Measurements from ENCODE around the gene RBKS.

RBKS gene

GRCh38 chr2:27734305-27734704 is 155.9 kb downstream of the RBKS start:
- DNase-seq (ENCODE audit: low spot score), result no peak

All from GM03348 (cell line).